ENCODE data around the gene UBL4A. TPM values are rescaled to one million over a fixed set of nuclear protein-coding genes. Genes with fewer than 3 reads are reported as not detected.
A peak's percentile ranks its signal among the peaks of the same experiment; 100 is the strongest.

UBL4A gene
- total RNA-seq, 1 experiment from 2014 or later, result 37.4 TPM

- ATAC-seq (peak; percentile 68), DNase-seq (ENCODE audit: low read depth, low spot score) (no peak)
- no TSS peak for BruUV-seq (replicated peaks)
- peaks cover 3 to 15% of the 10 kb centered on the region in 2 experiments; a peak in 2 of 4 replicates for H3K4me1 ChIP-seq (ENCODE audit: control insufficient read depth in 1 of 2, insufficient read depth in 2 of 2, low read length in 2 of 2)
- H3K36me3 ChIP-seq (ENCODE audit: control insufficient read depth in 1 of 2, insufficient read depth in 2 of 2, low read length in 2 of 2), result no peaks in the 10 kb centered on the region; a peak in 1 of 4 replicates
- peak within 1 kb of the TSS; percentile 59 for H3K9ac ChIP-seq (ENCODE audit: low read length)
- intact Hi-C loops (cut with micrococcal nuclease), result no loop called here
- peaks cover 29% of the 10 kb centered on the region for H3K79me2 ChIP-seq (ENCODE audit: insufficient read depth, low read length)
- no peaks in the 10 kb centered on the region for H3K27me3 ChIP-seq (ENCODE audit: insufficient read depth, low read length)
- no peaks in the 10 kb centered on the region for H3K9me3 ChIP-seq (ENCODE audit: control insufficient read depth in 1 of 2, insufficient read depth in 1 of 2, low read depth in 1 of 2, low read length in 2 of 2)
- POLR2A ChIA-PET, result no interaction called here
- H3K4me3 ChIP-seq (replicated peaks in 1 of 2; ENCODE audit: low read depth in 1 of 2, low read length in 2 of 2), result peak within 1 kb of the TSS; percentile 63 to 67
- RAD21 ChIA-PET (ENCODE audit: low non-redundant PET in 1 of 2, low total read pairs in 2 of 2, uncharacterized antibody in 2 of 2, unreplicated experiment in 2 of 2), result no interaction called here
- H2AFZ ChIP-seq (ENCODE audit: low read depth, low read length, poor library complexity, severe bottlenecking), result no peak within 1 kb of the TSS
- H3K27ac ChIP-seq (ENCODE audit: low read depth, low read length), result peak within 1 kb of the TSS; percentile 73
- no peaks in the 10 kb centered on the region for H3K9me2 ChIP-seq (ENCODE audit: insufficient read depth)
- TF ChIP-seq POLR2AphosphoS5 (IDR thresholded peaks at IDR 0.05; ENCODE audit: low read depth, low read length) (peak; percentile 54), YY1 (IDR thresholded peaks at IDR 0.05; ENCODE audit: extremely low read depth, insufficient replicate concordance, low read depth, low read length) (peak; percentile 88), CTCF (IDR thresholded peaks at IDR 0.05 in 2 of 3, conservative IDR thresholded peaks at IDR 0.05 in 1 of 3; ENCODE audit: borderline replicate concordance in 1 of 3, insufficient read depth in 1 of 3, low read depth in 2 of 3, low read length in 2 of 3) (no peak), ZNF274 (IDR thresholded peaks at IDR 0.05; ENCODE audit: low read depth, low read length) (no peak)
- H4K20me1 ChIP-seq (ENCODE audit: insufficient read depth), result no peaks in the 10 kb centered on the region
- H3K4me2 ChIP-seq (ENCODE audit: low read length), result peak within 1 kb of the TSS; percentile 77
- CTCF ChIA-PET, result no interaction called here
Observed at GRCh38 chrX:154436983-154437752, 49.2 kb downstream of the UBL4A start, which contains the start of gene GDI1. Gene GDI1, plus strand, starts transcription at chrX:154437154. Its CDS starts 101 bp downstream, at chrX:154437255.
